GM21367 (cell line): ENCODE results near the gene MAP2K5.

Experiments
- ATAC-seq: cut with Tn5 transposase; IDR thresholded peaks from one replicate; pipeline ENCODE4 v1.9.1; 2021; ENCODE audit not compliant: unreplicated experiment

The MAP2K5 gene

DNA sequence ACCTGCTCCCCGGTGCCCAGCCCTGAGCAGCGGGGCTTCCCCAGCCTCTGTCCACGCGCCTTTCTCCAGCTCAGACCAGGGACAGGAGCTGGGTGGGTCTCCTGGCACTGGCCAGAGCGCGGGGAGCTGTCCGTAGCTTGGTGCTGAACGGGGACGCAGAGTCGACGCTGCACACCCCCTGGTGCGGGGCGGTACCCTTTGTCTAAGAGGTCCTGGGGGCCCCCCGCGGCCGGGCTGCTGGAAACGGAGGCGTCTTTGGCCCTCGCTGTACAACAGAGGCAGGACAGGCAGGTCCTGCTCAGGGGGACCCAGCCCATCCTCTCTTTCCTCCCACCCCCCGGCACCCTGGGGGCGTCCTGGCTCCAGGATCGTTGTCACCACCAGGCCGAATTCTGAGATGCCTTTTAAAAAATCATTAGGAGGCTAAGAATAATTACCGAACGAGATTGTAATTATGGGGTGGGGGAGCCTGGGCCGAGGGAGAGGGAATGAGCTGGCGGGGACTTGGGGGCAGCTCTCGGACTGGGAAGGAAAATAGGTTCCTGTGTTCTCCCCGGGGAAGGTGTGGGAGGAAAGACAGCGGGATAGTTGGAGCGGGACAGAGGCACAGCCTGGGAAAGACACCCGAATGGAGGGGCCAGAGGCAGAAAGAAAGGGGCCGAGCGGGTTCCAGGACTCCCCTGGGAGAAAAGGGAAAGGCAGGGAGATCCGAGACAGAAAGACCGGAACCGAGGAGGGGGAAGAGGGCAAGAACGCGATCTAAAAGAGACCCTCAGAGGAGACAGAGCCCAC, 278.7 kb downstream of the MAP2K5 start:
- no peak for ATAC-seq

GRCh38 chr15:67821784-67822440, 279.4 kb downstream of the MAP2K5 start:
- no peak for ATAC-seq

DNA sequence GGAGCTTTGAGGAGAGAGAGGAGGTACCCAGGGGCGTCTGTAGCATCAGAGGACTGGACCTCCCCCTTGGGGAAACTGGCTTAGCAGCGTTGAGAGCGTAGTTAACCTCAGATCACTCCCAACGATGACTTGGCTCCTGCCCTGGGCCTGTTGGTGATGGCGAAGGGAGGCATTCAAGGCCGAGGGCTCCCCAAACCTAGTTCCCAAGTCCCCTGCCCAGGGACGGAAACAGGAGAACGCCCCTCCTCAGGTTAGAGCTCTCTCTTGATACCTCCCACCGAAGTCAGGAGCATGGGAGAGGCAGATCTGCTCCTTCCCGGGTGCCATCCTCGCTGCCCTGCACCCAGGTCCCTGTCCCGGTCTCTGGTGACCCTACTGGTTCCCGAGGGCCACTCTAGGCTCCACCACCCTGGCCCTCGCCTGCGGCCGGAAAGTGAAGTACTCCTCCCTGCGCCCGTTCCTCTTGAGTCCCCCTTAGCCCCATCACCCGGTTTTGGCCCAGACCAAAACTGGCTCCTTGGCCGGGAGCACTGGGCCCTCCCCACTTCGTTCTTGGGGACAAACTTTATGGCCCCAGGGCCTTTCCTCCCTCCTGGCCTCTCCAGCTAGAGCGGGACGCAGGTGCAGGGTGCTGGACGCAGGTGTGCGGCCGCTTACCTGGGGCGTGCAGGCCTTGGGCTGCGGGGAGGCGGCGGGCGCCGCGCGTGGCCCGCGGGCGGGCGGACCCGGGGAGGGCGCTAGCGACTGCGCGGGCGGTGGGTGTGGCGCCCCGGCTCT, 280.2 kb downstream of the MAP2K5 start:
- no peak for ATAC-seq

GRCh38 chr15:67823314-67824196, 281.1 kb downstream of the MAP2K5 start:
- ATAC-seq: no peak

GRCh38 chr15:67824197-67824968, 281.9 kb downstream of the MAP2K5 start:
- no peak for ATAC-seq

DNA sequence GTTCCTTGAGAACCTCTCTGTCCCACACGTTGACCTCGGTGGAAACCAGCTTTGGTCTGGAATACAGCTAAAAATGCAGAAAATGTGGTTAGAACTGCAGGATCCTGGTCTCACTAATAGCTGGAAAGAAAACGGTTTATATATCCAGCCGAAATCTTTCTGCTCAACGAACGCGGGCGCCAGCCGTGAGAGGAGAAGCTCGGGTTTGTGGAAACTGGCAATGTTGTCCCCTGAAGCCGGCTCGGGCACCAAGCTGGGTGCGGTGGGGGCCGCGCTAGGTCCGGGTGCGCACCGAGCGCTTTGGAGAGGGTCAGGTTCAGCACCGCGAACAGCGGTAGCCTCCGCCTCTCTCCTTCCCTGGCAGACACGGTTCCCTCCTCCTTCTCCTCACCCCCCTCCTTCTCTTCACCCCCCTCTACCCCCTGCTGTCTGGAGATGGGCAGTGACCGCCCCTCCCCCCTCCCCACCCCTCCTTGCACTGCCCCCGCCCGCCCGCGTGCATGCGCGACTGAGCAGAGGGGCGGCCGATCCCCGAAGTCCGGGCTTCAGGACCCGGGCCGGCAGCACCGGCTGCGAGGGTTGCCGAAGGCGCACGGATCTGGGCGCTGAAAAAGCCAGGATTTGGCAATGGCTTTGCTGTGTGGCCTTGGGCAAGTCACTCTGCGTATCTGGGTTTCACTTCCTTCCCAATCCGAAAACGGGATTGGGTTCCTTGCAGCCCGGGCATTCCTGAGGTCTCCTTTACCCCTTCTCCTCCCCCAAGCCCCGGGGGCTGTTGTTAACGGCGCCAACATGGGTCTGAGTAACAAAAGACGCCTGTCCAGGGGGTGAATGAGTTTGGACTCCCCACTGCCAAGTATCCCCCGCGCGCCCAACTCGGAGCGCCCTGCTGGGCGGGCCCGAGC, 282.7 kb downstream of the MAP2K5 start, which contains the start of gene SKOR1:
SKOR1 (plus strand) TSS at position 534 of the 905 bp plus-strand sequence; CDS start at position 628, 94 bp downstream.
- ATAC-seq: no peak

DNA sequence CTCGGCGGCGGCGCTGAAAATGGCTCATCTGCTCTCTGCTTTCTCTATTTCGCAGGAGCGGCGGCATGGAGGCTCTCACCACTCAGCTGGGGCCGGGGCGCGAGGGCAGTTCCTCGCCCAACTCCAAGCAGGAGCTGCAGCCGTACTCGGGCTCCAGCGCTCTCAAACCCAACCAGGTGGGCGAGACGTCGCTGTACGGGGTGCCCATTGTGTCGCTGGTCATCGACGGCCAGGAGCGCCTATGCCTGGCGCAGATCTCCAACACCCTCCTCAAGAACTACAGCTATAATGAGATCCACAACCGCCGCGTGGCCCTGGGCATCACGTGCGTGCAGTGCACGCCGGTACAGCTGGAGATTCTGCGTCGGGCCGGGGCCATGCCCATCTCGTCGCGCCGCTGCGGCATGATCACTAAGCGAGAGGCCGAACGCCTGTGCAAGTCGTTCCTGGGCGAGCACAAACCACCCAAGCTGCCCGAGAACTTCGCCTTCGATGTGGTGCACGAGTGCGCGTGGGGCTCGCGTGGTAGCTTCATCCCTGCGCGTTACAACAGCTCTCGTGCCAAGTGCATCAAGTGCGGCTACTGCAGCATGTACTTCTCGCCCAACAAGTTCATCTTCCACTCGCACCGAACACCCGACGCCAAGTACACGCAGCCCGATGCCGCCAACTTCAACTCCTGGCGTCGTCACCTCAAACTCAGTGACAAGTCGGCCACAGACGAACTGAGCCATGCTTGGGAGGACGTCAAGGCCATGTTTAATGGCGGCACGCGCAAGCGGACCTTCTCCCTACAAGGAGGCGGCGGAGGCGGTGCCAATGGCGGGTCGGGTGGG, 283.6 kb downstream of the MAP2K5 start:
- ATAC-seq: no peak

GRCh38 chr15:67826717-67827561, 284.4 kb downstream of the MAP2K5 start:
- no peak for ATAC-seq

DNA sequence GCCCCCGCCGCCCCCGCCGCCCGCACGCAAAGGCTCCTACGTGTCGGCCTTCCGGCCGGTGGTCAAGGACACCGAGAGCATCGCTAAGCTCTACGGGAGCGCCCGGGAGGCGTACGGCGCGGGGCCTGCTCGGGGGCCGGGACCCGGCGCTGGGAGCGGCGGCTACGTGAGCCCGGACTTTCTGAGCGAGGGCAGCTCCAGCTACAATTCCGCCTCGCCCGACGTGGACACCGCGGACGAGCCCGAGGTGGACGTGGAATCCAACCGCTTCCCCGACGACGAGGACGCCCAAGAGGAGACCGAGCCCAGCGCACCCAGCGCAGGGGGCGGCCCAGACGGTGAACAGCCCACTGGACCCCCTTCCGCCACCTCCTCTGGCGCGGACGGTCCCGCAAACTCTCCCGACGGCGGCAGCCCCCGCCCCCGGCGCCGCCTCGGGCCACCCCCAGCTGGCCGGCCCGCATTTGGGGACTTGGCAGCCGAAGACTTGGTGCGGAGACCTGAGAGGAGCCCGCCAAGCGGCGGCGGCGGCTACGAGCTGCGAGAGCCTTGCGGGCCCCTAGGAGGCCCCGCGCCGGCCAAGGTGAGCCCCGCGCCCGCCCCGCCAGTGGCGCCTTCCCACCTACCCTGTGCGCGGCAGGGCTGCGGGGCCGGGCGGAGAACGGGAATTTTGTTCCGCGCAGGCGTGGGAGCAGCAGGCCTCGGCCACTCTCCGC, 285.2 kb downstream of the MAP2K5 start:
- no peak for ATAC-seq

- no peak for ATAC-seq
Observed at GRCh38 chr15:67828278-67828968, 285.9 kb downstream of the MAP2K5 start.

DNA sequence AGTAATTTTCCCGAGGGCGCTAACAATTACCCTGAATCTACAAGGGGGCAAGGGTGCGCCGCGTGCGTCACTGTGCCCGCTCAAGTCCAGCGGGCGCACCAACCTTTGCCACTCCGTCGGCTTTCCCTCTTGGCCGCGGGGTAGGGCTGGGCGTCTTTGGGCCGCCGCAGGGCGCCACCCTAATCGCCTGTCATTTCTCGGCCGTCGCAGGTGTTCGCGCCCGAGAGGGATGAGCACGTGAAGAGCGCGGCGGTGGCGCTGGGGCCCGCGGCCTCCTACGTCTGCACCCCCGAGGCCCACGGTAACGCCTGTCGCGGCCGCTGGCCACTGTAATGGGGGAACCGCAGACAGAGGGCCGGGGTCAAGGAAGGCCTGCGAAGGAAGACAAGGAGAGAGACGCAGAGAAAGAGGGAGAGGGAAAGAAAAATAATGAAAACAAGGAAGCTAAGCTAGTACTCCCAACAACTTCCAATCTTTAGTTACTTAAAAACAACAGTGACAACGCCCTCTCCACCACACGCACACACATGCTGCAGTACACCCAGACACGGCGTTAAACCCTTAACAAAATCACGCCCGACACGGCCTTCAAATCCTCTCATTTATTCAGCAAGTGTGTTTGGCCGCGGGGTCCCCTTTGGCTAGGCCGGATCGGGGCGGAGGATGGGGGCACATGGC, 286.6 kb downstream of the MAP2K5 start:
- no peak for ATAC-seq

GRCh38 chr15:67829647-67830504, 287.4 kb downstream of the MAP2K5 start:
- ATAC-seq: no peak

- no peak for ATAC-seq
Observed at GRCh38 chr15:67831363-67831762, 288.9 kb downstream of the MAP2K5 start.

DNA sequence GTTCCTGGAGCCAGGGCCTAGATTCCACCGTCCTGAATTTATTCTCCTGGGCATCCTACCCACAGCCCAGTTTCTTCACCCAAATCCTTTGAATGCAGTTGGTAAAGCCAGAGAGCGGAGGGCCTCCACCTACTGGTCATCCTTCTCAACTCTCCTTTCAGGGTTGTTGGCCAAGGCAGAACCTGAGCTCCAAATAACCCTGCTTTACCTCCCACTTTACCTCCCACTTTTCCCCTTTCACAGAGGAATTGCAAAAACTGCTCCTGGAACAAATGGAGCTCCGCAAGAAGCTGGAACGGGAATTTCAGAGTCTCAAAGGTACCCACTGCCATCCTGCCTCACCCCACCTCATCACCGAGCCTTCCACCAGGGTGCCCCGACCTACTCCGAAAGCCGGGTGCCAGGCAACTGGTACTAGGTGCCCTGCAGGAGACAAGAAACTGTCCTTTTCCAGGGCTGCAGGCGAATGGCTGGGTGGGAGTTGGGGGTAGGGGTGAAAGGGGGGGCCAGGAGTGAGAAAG, 289.6 kb downstream of the MAP2K5 start:
- no peak for ATAC-seq
